Endothelial cell of umbilical vein (primary cell): ENCODE measurements around the gene KRTAP10-1. TPM values are rescaled to one million over a fixed set of nuclear protein-coding genes. Genes with fewer than 3 reads are reported as not detected.

Source experiments
- BruUV-seq: library from RNA; stranded (reverse); fragments of 400-500 nt; replicated peaks from 2 replicates; lab custom pipeline; 2021; lab: Mats Ljungman, UMichigan
- CTCF ChIA-PET: fragments of 300-600, 350-600 bp; sonication (Branson Sonifier 250); formaldehyde crosslinking; loops from one replicate; lab custom pipeline; 2021; ENCODE audit warnings: antibody characterized with exemption, inconsistent platforms; lab: Charles Lee
- POLR2A ChIA-PET: fragments of 300-600, 350-600 bp; sonication (Branson Sonifier 250); formaldehyde crosslinking; loops from one replicate; lab custom pipeline; 2021; ENCODE audit warnings: antibody characterized with exemption, inconsistent platforms; lab: Charles Lee
- DNase-seq: peaks from one replicate; pipeline ENCODE4 v3.0.0-alpha.2; 2011; ENCODE audit warnings: low read depth, low spot score
- FAIRE-seq: peaks from 2 replicates; lab custom pipeline; 2011; peaks lifted over from hg19 to GRCh38; lab: Jason Lieb, UNC
- H2AFZ ChIP-seq: 2 replicates; pipeline ENCODE4 v1.6.0; 2012; ENCODE audit warnings: low read depth, low read length, control low read depth, inconsistent platforms
- H3K27ac ChIP-seq: 2 replicates; pipeline ENCODE4 v1.5.1; 2011; ENCODE audit warnings: low read depth, mild to moderate bottlenecking, control low read depth, low read length, moderate library complexity; ENCODE audit not compliant: insufficient read depth
- H3K27me3 ChIP-seq, 2 experiments: 2 replicates each; pipeline versions ENCODE4 v1.6.0 to v1.6.1; 2011; ENCODE audit warnings: low read length in 2 of 2, mixed read lengths in 1 of 2; ENCODE audit not compliant: control insufficient read depth in 2 of 2, insufficient read depth in 2 of 2
- H3K36me3 ChIP-seq, 2 experiments: 2 replicates in 1 of 2; 3 replicates in 1 of 2; pipeline ENCODE4 v1.5.1; 2011; ENCODE audit warnings: low read length in 2 of 2, mild to moderate bottlenecking in 1 of 2, moderate library complexity in 1 of 2; ENCODE audit not compliant: control insufficient read depth in 2 of 2, insufficient read depth in 2 of 2; ENCODE audit errors: extremely low read depth in 1 of 2
- H3K4me1 ChIP-seq: 3 replicates; pipeline ENCODE4 v1.5.1; 2011; ENCODE audit warnings: mild to moderate bottlenecking, low read length; ENCODE audit not compliant: control insufficient read depth, insufficient read depth; ENCODE audit errors: extremely low read depth
- H3K4me2 ChIP-seq: 2 replicates; pipeline ENCODE4 v1.6.1; 2011; ENCODE audit warnings: low read length, control low read depth, mixed read lengths; ENCODE audit not compliant: insufficient read depth
- H3K4me3 ChIP-seq, 3 experiments: fragments of 200-600 bp in 1 of 3; sonication (generic), shearing (Covaris generic) in 1 of 3; replicated peaks in 1 of 3; 2 replicates each; pipeline ENCODE4 v1.5.1; 2011 to 2016; ENCODE audit warnings: control low read depth in 3 of 3, low read length in 3 of 3, mild to moderate bottlenecking in 2 of 3, inconsistent platforms in 1 of 3, low read depth in 1 of 3, moderate library complexity in 1 of 3; ENCODE audit not compliant: insufficient read depth in 1 of 3
- H3K79me2 ChIP-seq: 2 replicates; pipeline ENCODE4 v1.6.0; 2012; ENCODE audit warnings: low read length, inconsistent platforms; ENCODE audit not compliant: control insufficient read depth, insufficient read depth
- H3K9ac ChIP-seq: replicated peaks from 2 replicates; pipeline ENCODE3; 2011; ENCODE audit warnings: low read length, control low read depth; ENCODE audit not compliant: insufficient read depth; ENCODE audit errors: extremely low read depth
- H3K9me1 ChIP-seq: replicated peaks from 3 replicates; pipeline ENCODE4 v1.6.0; 2011; ENCODE audit warnings: mild to moderate bottlenecking, low read length; ENCODE audit not compliant: control insufficient read depth, insufficient read depth; ENCODE audit errors: extremely low read depth
- H3K9me3 ChIP-seq: replicated peaks from 2 replicates; pipeline ENCODE4 v1.5.1; 2012; ENCODE audit warnings: low read length, inconsistent platforms; ENCODE audit not compliant: control insufficient read depth, insufficient read depth
- H4K20me1 ChIP-seq: replicated peaks from 2 replicates; pipeline ENCODE3; 2011; ENCODE audit warnings: mild to moderate bottlenecking, low read length; ENCODE audit not compliant: control insufficient read depth, insufficient read depth; ENCODE audit errors: extremely low read depth
- EZH2 ChIP-seq: IDR thresholded peaks from 2 replicates; pipeline ENCODE4 v1.6.1; 2012; ENCODE audit warnings: borderline replicate concordance, low read depth, mild to moderate bottlenecking, moderate library complexity, low read length, inconsistent platforms; ENCODE audit not compliant: severe bottlenecking
- FOS ChIP-seq: IDR thresholded peaks from 2 replicates; pipeline ENCODE4 v1.6.1; 2011; ENCODE audit warnings: mild to moderate bottlenecking, low read length, moderate library complexity, borderline replicate concordance; ENCODE audit not compliant: insufficient read depth
- GATA2 ChIP-seq: IDR thresholded peaks from 2 replicates; pipeline ENCODE4 v1.7.0; 2011; ENCODE audit warnings: low read depth, mild to moderate bottlenecking, moderate library complexity, mixed read lengths, low read length; ENCODE audit not compliant: insufficient read length, insufficient read depth
- JUN ChIP-seq: IDR thresholded peaks from 2 replicates; pipeline ENCODE4 v1.6.1; 2011; ENCODE audit warnings: borderline replicate concordance, low read depth; ENCODE audit not compliant: insufficient read length, insufficient read depth
- MAX ChIP-seq: IDR thresholded peaks from 2 replicates; pipeline ENCODE4 v1.6.1; 2011; ENCODE audit not compliant: insufficient read depth, insufficient read length
- MYC ChIP-seq: IDR thresholded peaks from one replicate; pipeline ENCODE4 v1.6.1; 2011; ENCODE audit warnings: mild to moderate bottlenecking, low read depth, low read length
- POLR2A ChIP-seq: IDR thresholded peaks from 2 replicates; pipeline ENCODE4 v1.6.1; 2012; ENCODE audit warnings: low read depth, mild to moderate bottlenecking, control low read depth, low read length
- POLR2AphosphoS5 ChIP-seq: IDR thresholded peaks from 2 replicates; pipeline ENCODE4 v1.6.1; 2012; ENCODE audit warnings: low read depth, mild to moderate bottlenecking, control low read depth, low read length, moderate library complexity; ENCODE audit not compliant: insufficient read depth
- dilution Hi-C: fragments of 300-500 bp; cut with MboI; formaldehyde crosslinking; loops from one replicate; pipeline ENCODE4 v1.15.0; 2019; ENCODE audit warnings: low sequenced_read_pairs; ENCODE audit not compliant: extremely low pct_ligation_motif_present
- intact Hi-C: fragments of 100-400 bp; cut with micrococcal nuclease; formaldehyde crosslinking; loops from one replicate; pipeline ENCODE4 v1.10.0; 2022
- polyA plus RNA-seq, 4 experiments: library from polyadenylated mRNA; depleted of rRNA in 3 of 4; stranded (reverse) in 3 of 4; unstranded in 1 of 4; fragments of >200 nt; gene quantifications; 2 replicates each; pipeline versions ENCODE4 v1.2.1 to v1.2.3, GENCODE V29; 2011 to 2012; ENCODE audit warnings: missing spikeins in 1 of 4
- total RNA-seq: library from RNA; stranded (reverse); gene quantifications from 2 replicates; pipeline ENCODE4 v1.2.3, GENCODE V29; 2021
- TF ChIP-seq, protein P1 (sequence below), 2 donors: IDR thresholded peaks; 1 replicate in 1 of 2; 2 replicates in 1 of 2; pipeline ENCODE4 v1.5.1; 2011; ENCODE audit warnings: low read length in 2 of 2, mild to moderate bottlenecking in 2 of 2, moderate library complexity in 2 of 2, control low read depth in 1 of 2, inconsistent platforms in 1 of 2, low read depth in 1 of 2; ENCODE audit not compliant: insufficient read depth in 1 of 2; ENCODE audit errors: extremely low read depth in 1 of 2

KRTAP10-1 gene
- total and polyA plus RNA-seq, 2 donors (not counting 3 experiments of a cell fraction or from before 2014, with no cell fraction given), result not detected

DNA sequence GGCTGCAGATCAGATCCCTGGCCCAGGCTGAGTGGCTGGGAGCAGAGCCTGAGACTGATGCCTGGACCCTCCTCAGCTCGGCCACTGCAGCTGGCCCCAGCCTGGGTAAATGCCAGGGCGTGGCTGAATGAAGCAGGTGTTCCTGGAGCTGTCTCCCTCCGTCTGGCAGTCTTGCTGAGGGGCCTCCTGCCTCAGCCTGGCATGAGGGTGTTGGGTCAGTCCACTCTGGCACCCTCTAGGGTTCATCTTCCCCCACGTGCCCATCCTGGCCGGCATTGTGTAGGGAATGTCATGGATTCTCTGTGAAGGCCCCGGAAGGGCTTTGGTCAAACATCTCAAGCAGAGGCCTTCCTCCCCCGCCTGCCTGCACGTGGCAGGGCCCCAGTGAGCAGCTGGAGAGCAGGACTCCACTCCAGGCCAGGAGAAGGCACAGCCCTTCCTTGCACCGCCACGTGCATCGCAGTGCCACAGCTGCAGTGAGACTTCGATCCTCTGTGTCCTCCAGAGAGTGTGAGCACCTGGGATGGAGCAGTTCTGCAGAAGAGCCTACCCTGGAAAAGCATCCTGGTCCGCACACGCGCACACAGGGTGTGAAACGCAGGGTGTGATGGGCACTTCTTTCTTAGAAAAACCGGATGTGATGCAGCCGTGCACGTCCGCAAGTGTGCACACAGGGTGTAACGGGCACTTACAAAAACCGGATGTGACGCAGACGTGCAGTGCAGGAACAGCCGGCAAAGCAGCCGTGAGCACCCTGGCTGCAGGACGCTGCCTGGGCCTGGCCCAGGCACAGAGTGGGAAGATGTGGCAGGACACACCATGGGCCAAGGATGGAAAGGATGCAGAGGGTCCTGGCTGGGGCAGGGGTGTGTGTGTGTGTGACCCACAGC lies 28.9 kb upstream of the KRTAP10-1 start:
- Histone ChIP-seq H3K9me1 (no peaks in the 10 kb centered on the region), H3K9ac (no peak overlapping the region), H2AFZ (no peak overlapping the region), H3K4me1 (no peaks in the 10 kb centered on the region), H4K20me1 (no peaks in the 10 kb centered on the region), H3K4me3 (no peak overlapping the region), H3K9me3 (no peaks in the 10 kb centered on the region), H3K4me2 (no peak overlapping the region), H3K36me3 (no peaks in the 10 kb centered on the region), H3K27me3 (peaks cover 0 to 3% of the 10 kb centered on the region in 2 experiments), H3K27ac (no peak overlapping the region), H3K79me2 (no peaks in the 10 kb centered on the region)
- CTCF ChIA-PET, result interaction anchor here (0.9 kb wide), 1 partner anchor 224 kb away, joined by 3 read pairs; no protein-coding TSS in a partner anchor
- TF ChIP-seq POLR2A, result no peak
- TF ChIP-seq, protein P1, sequence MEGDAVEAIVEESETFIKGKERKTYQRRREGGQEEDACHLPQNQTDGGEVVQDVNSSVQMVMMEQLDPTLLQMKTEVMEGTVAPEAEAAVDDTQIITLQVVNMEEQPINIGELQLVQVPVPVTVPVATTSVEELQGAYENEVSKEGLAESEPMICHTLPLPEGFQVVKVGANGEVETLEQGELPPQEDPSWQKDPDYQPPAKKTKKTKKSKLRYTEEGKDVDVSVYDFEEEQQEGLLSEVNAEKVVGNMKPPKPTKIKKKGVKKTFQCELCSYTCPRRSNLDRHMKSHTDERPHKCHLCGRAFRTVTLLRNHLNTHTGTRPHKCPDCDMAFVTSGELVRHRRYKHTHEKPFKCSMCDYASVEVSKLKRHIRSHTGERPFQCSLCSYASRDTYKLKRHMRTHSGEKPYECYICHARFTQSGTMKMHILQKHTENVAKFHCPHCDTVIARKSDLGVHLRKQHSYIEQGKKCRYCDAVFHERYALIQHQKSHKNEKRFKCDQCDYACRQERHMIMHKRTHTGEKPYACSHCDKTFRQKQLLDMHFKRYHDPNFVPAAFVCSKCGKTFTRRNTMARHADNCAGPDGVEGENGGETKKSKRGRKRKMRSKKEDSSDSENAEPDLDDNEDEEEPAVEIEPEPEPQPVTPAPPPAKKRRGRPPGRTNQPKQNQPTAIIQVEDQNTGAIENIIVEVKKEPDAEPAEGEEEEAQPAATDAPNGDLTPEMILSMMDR (IDR thresholded peaks at IDR 0.05; ENCODE audit: extremely low read depth in 1 of 2, insufficient read depth in 1 of 2, low read depth in 1 of 2, low read length in 2 of 2), result no peak
- no peak for TF ChIP-seq POLR2AphosphoS5
- no peak for TF ChIP-seq FOS
- TF ChIP-seq MAX, result no peak
- TF ChIP-seq GATA2, result no peak
- no peak for TF ChIP-seq MYC
- no peak for TF ChIP-seq JUN
- TF ChIP-seq EZH2, result no peak
- POLR2A ChIA-PET, result no interaction called here
- no TSS peak for BruUV-seq
- FAIRE-seq (no peak), DNase-seq (no peak)
- intact Hi-C loops, result no loop called here
- dilution Hi-C loops, result no loop called here
